Uterus (tissue), 2 donors: ENCODE data around the gene BRSK2.

Source experiments
- POLR2A ChIP-seq, 2 donors: fragments of 450-650 bp; IDR thresholded peaks; one replicate each; pipeline ENCODE4 v1.6.1; 2016; ENCODE audit warnings: antibody characterized with exemption in 2 of 2, mild to moderate bottlenecking in 1 of 2, moderate library complexity in 1 of 2
- TF ChIP-seq, protein P1 (sequence below), 4 experiments: fragments of 200-600 bp in 2 of 4; fragments of 450-650 bp in 2 of 4; sonication (generic) in 2 of 4; IDR thresholded peaks; one replicate each; pipeline ENCODE4 v1.5.1; 2016 to 2019; ENCODE audit warnings: antibody characterized with exemption in 4 of 4, mild to moderate bottlenecking in 2 of 4, moderate library complexity in 1 of 4

DNA sequence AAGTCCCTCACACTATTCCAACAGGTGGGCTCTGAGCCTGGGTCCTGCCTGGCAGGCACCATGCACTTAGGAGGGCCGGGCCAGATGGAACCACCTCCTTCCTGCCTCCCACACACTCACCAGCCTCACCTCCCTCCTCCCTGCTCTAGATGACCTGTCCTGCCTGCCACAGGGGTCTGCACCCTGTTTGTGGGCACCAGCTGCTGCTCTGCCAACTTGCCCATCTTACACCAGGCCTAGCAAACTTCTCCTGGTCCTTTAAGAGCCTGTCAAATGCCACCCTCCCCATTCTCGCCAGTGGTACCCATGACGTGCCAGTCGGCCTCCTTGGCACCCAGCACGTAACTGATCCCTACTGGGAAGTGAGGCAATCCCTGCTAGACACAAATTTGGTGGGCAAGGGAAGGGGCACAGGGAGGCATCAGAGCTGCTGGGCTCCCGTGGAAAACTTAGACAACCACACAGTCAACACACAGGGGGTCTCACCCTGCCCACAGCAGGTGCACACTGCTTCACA lies 93.8 kb downstream of the BRSK2 start:
- TF ChIP-seq, protein P1, sequence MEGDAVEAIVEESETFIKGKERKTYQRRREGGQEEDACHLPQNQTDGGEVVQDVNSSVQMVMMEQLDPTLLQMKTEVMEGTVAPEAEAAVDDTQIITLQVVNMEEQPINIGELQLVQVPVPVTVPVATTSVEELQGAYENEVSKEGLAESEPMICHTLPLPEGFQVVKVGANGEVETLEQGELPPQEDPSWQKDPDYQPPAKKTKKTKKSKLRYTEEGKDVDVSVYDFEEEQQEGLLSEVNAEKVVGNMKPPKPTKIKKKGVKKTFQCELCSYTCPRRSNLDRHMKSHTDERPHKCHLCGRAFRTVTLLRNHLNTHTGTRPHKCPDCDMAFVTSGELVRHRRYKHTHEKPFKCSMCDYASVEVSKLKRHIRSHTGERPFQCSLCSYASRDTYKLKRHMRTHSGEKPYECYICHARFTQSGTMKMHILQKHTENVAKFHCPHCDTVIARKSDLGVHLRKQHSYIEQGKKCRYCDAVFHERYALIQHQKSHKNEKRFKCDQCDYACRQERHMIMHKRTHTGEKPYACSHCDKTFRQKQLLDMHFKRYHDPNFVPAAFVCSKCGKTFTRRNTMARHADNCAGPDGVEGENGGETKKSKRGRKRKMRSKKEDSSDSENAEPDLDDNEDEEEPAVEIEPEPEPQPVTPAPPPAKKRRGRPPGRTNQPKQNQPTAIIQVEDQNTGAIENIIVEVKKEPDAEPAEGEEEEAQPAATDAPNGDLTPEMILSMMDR (IDR thresholded peaks at IDR 0.05), result no peak
- TF ChIP-seq POLR2A (IDR thresholded peaks at IDR 0.05), result no peak
